ENCODE measurements around the gene TMEM106C.

Gene TMEM106C

DNA sequence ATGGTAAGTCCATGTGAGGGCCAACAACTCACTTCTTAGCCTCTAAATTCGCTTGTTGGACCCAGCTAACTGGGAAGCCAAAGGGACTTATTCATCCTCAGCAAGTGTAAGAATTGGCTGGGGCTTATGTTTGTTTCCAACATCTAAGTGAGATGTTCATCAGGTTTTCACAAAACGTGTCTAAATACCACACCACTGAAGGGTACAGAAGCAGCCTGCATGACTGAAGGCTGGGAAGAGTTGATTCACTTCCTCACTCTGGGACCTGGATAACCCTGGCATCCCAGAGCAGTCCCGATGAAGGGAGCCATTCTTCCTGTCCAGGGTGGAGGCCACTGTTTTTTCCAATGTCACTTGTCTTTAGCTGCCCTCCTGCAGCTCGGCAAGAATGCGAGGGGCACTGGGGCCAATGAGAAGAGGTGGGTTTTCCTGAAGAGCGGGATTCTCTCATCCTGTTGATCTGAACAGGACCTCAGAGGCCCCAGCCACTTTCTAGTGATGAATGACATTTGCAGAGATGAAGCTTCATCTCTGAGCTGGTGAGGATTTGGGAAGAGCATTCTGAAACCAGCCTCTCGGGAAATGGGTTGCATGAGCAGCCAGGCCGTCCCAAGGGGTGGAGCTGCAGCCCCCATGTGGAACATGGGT lies 53.1 kb downstream of the TMEM106C start:
- no peak for DNase-seq (ENCODE audit: low spot score)

DNA sequence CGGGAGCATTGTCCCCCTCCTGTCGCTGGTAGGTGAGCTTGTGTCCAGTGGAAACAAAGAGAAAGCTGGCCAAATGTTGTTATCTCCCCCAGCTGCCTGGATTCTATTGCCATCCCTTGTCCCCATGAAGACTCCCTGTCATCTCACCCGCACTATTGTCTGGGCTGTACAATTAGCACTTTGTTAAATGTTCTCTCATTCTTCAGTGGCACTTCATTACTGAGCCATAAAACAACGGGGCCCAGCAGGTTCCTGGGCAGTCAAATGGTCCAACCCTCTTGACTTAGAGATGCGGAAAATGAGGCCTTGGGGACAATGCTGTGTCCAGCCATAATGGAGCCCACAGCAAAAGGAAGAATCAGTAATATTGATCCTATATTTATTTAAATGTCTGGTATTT lies 54.1 kb downstream of the TMEM106C start:
- no peak for DNase-seq (ENCODE audit: low spot score)

- no peak for DNase-seq (ENCODE audit: low spot score)
Measured at GRCh38 chr12:48017921-48018617, 54.7 kb downstream of the TMEM106C start.

All from D341Med (cell line).